HG02678 (cell line): ENCODE results near the gene CIAO2B.
"Not testable (repeated sequence)": the region's sequence is repeated elsewhere in the genome, so short reads cannot be mapped to it uniquely, and the experiment has no call there.

Experiments
- ATAC-seq: cut with Tn5 transposase; IDR thresholded peaks from one replicate; pipeline ENCODE4 v1.9.1; 2021; ENCODE audit warnings: mild to moderate bottlenecking, moderate library complexity; ENCODE audit not compliant: unreplicated experiment

CIAO2B gene

GRCh38 chr16:66905633-66906539 is 28.3 kb downstream of the CIAO2B start:
- ATAC-seq, result no peak

- ATAC-seq, result no peak
Measured at GRCh38 chr16:66904846-66905632, 29.2 kb downstream of the CIAO2B start.

GRCh38 chr16:66904428-66904845 is 29.8 kb downstream of the CIAO2B start:
- no peak for ATAC-seq

GRCh38 chr16:66903544-66904427 is 30.4 kb downstream of the CIAO2B start:
- ATAC-seq, result no peak

GRCh38 chr16:66902648-66903543 is 31.3 kb downstream of the CIAO2B start:
- no peak for ATAC-seq

GRCh38 chr16:66901626-66902025 is 32.6 kb downstream of the CIAO2B start:
- no peak for ATAC-seq

- ATAC-seq, result no peak
Measured at GRCh38 chr16:66900721-66901441, 33.3 kb downstream of the CIAO2B start.

GRCh38 chr16:66899945-66900710 is 34.1 kb downstream of the CIAO2B start:
- ATAC-seq, result no peak

GRCh38 chr16:66899310-66899944 is 34.8 kb downstream of the CIAO2B start:
- no peak for ATAC-seq

GRCh38 chr16:66898933-66899309 is 35.3 kb downstream of the CIAO2B start:
- no peak for ATAC-seq

GRCh38 chr16:66898207-66898606 is 36.0 kb downstream of the CIAO2B start:
- ATAC-seq, result no peak

- ATAC-seq, result not testable (repeated sequence)
Measured at GRCh38 chr16:66896682-66897081, 37.5 kb downstream of the CIAO2B start.

GRCh38 chr16:66895999-66896398 is 38.2 kb downstream of the CIAO2B start:
- ATAC-seq, result no peak

GRCh38 chr16:66895689-66895979 is 38.6 kb downstream of the CIAO2B start:
- no peak for ATAC-seq

- ATAC-seq, result no peak
Measured at GRCh38 chr16:66894948-66895688, 39.1 kb downstream of the CIAO2B start.

- no peak for ATAC-seq
Measured at GRCh38 chr16:66894055-66894454, 40.1 kb downstream of the CIAO2B start.

GRCh38 chr16:66891797-66892196 is 42.4 kb downstream of the CIAO2B start:
- no peak for ATAC-seq

GRCh38 chr16:66891360-66891759 is 42.8 kb downstream of the CIAO2B start:
- no peak for ATAC-seq
